DMS114 treated with DMSO at 0.1 percent for 48 hours (cell line): ENCODE data around the gene USH2A.

Source experiments
- DNase-seq: peaks from one replicate; lab custom pipeline; 2025; ENCODE audit not compliant: unreplicated experiment; lab: John Stamatoyannopoulos, UW

Gene USH2A

GRCh38 chr1:215797859-215798258 lies 625.4 kb downstream of the USH2A start:
- DNase-seq: no peak

DNA sequence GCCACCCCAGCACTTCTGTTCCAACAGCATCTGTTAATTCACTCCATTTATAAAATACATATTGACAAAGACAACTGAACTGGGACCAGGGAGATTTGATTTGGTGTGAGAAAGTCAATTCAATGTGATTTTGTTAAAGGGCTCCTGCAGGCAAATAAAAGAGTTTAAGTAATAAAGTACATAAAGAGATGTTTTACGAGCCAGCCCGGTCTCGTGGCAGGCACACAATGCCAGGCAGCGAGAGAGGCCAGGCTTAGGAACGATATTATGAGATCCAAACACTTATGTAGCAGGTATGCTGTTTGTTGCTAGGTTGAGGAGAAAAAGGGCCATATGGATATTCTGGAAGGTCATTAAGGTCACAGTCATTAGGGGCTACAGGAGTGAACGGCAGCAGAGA lies 629.1 kb downstream of the USH2A start:
- DNase-seq: no peak

GRCh38 chr1:215793180-215793579 lies 630.1 kb downstream of the USH2A start:
- no peak for DNase-seq

DNA sequence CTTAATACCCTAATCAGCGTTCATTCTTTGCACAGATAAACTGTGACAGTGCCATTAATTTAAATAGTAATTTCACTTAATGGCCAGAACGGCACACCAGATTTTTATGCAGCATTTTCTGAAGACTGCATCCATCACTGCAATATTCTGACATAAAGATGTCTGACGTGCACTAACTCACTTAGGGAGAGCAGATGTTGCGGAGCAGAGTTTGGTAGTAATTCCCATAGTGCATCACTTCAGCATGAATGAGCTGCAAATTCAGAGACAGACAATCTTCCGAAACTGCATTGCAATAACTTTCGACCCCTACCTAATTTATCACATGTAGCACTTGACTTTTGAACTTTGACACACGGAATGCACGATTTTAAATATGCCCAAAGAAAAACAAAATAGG lies 630.8 kb downstream of the USH2A start:
- DNase-seq: no peak

DNA sequence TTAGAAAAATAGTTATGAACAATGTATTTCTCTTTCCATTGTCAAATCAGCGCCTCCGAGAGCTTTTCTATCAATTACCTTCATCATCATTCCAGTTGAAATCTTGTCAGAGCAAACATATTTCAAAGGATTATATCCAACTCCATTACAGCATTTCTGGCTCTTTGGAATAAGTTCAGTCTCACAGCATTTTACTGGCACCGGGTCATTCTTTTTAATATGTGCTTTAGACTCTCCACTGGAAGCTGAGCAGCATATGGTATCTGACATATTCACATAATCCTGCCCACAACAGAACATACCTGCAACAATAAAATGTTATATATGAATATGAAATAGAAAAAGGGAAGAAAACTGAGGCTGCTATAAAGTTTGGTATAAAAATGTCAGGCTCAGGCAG lies 633.3 kb downstream of the USH2A start:
- DNase-seq: no peak

- no peak for DNase-seq
These were observed 636.3 kb downstream of the USH2A start for GRCh38 chr1:215786997-215787396.

- no peak for DNase-seq
These were observed 642.6 kb downstream of the USH2A start for GRCh38 chr1:215780641-215781040.

DNA sequence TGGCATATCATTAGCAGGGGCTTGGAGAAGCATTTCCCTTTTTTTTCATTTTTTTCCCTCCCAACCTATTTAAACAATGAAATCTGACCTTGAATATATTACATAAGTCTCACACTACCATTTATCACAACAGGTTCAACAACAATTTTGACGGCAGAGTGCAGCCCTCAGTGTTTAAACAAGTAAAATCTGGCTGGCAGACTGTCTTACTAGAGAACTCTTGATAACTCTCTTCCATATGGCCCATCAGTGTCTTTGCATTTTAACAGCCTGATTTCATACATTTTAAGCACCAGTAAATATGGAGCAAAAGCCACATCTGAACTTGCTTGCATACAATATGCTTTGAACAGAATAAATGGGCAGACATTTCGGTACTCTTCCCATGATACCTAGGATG lies 643.1 kb downstream of the USH2A start:
- DNase-seq: no peak

DNA sequence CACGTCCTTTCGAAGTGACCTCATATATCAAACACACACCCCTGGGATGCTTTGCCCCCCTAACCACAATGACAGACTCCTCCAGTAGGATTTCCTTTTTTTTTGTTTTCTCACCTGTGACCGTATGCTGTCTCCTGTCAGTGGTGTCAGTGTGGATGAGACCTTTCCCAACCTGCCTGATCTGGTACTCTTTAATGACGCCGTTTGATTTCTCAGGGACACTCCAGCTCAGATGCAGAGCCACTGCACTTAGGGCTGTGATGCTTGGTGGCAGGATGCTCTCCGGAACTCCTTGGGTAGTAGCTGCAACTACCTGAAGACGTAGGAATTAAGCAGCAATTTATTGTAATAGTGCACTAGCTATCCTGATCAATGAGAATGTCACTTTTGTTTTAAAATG lies 643.5 kb downstream of the USH2A start:
- DNase-seq: no peak

- no peak for DNase-seq
These were observed 645.8 kb downstream of the USH2A start for GRCh38 chr1:215777370-215777925.

- no peak for DNase-seq
These were observed 646.9 kb downstream of the USH2A start for GRCh38 chr1:215776336-215776735.

DNA sequence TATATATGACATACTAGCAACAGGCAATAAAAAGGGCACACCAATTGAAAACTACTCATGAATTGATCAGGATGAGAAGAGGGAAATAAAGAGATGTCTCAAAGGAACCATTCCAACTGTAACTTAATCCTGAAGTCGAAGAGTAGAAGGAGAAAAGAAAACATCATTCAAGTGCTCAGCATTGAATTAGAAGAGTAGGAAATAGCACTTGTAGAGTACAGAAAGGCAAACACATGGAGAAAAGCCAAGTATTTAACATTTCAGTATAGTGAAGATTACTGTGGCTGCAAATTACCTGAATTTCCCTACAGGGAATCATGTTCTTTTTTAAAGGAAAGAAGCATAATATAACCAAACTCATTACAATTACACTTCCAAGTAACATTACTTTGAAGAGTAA lies 651.1 kb downstream of the USH2A start:
- no peak for DNase-seq

- DNase-seq: no peak
These were observed 654.9 kb downstream of the USH2A start for GRCh38 chr1:215768303-215768702.

DNA sequence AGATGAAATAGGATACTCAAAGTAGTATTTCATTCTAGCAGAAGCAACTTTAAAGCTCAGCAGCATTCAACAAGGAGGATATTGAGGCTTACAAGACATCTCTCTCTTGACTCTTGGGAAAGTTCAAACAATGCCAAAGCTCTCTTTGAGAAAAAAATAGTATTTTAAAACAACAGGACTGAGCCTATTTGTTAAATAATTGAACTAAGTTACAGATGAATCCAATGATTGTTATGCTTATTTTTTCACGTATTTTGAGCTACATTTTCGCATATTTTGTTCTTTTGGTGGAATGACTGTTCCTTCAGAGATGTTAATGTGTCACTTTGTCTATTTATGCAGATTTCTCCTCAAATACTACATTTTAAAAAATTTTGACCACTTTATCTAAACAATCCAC lies 655.5 kb downstream of the USH2A start:
- no peak for DNase-seq

DNA sequence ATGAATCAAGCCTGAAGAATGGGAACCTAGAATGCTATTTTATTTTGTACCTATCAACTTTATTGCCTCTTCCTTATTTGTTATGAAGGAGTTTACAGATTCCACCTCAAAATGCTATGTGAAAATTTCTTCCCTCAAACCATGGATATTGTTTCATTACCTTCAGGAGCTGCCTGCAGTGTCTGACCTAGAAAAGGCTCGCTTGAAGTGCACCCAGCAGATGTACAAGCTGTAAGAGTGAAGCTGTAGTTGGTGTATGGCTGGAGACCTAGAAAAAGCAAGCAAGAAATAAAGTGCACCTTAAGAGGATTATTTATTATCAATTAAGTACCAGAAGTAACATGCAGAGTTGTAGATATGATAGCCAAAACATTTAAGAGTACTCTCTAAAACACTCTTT lies 656.7 kb downstream of the USH2A start:
- DNase-seq: no peak

GRCh38 chr1:215765833-215766232 lies 657.4 kb downstream of the USH2A start:
- no peak for DNase-seq

DNA sequence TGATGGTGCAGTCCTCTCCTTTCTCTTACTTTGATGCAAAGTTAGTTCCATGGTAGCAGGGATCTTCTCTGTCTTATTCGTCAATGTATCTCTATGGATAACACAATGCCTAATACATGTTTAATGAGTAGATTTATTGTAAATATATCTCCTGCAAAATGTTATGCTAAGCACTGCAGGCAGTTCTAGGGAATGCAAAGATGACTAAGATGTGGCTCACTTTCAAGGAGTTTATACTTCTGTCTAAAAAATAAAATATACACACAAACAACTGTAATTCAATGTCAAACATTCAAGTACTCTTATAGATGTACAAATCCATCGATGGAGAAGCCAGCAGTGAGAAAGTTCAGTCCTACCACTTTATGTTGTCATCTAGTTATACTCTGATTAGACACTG lies 661.8 kb downstream of the USH2A start:
- DNase-seq: no peak

- DNase-seq: no peak
These were observed 669.1 kb downstream of the USH2A start for GRCh38 chr1:215754112-215754511.

GRCh38 chr1:215749414-215749813 lies 673.8 kb downstream of the USH2A start:
- no peak for DNase-seq

GRCh38 chr1:215748431-215748830 lies 674.8 kb downstream of the USH2A start:
- no peak for DNase-seq

DNA sequence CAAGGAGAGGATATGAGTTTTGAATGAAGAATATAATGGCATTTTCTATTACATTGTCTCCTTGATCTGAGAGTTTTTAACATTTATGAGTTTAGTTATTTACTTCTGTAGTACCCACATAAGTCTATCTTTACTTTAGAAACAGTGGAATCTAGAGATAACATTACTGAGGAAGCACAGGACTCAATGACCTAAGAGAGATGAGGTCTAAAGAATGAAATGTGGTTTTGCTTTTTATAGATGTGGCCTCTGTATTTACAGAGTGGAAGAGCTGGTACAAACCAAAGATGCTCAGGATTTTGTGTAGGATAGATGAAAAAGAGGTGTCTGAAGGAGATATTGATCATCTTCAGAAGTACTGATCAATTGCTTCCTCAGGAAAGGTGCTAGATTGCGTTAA lies 678.8 kb downstream of the USH2A start:
- DNase-seq: no peak

DNA sequence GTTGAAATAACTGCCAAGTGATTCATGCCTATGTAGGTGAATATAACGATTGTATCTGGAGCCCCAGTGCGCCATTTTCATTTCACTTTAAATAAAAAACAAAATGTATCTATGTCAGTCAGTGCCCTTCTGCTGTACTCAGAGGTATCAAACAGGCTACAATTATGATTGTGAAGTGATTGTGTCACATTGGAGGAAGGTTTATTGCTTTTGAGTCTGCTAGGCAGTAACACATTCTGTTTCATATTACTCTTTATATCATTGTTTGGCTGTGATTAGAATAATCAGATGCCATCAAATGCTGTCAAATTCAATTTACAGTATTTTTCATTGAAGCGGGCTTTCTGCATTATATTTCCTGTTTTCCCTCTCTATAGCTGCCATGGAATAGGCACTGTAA lies 684.2 kb downstream of the USH2A start:
- DNase-seq: no peak

DNA sequence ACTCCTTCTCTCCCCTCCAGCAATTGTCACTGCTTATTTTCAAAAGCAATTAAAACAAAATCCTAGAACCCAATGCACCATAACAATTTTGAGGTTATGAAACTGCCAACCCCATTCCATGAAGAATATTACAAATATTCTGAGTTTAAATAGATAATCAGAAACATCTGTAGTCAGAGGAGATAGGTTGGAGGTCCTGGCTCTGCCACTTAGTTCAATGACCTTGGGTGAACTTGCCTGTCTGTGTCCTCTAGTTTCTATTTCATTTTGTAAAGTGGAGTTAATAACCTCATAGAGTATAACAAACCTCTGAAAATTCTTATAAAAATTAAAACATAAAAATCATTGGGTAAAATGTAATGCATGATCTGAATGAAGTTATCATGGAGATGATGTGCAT lies 691.5 kb downstream of the USH2A start:
- no peak for DNase-seq

DNA sequence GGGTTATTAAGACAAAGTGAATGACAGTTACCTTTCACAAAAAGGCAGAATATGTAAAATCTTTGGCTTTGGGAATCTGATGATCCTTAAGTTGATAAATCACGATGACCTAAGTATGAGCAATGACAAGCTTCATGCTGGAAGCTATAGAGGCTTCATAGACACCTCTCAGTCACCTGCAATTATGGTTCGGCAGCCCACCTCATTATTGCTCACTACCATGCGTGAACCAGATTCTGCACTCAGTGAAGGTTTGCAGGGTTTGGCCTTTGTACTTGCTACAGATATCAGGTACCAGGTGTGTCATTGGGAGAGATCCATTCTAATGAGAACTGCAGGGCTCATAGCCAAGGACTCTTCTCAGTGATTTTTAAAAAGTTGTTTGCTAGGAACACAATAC lies 692.6 kb downstream of the USH2A start:
- no peak for DNase-seq
